Keratinocyte (primary cell): ENCODE data around the gene NELL1. TPM values are rescaled to one million over a fixed set of nuclear protein-coding genes. Genes with fewer than 3 reads are reported as not detected.

Source experiments
- DNase-seq: peaks from one replicate; pipeline ENCODE4 v3.0.0-alpha.2; 2011; ENCODE audit warnings: low read depth, missing footprints, low spot score
- FAIRE-seq: peaks from 2 replicates; lab custom pipeline; 2011; peaks lifted over from hg19 to GRCh38; lab: Jason Lieb, UNC
- H2AFZ ChIP-seq: 2 replicates; pipeline ENCODE4 v1.6.0; 2012; ENCODE audit warnings: low read length, control low read depth, inconsistent platforms; ENCODE audit not compliant: control insufficient read depth
- H3K27ac ChIP-seq: 2 replicates; pipeline ENCODE4 v1.5.1; 2011; ENCODE audit warnings: low read length; ENCODE audit not compliant: control insufficient read depth, insufficient read depth
- H3K27me3 ChIP-seq: 3 replicates; pipeline ENCODE4 v1.6.0; 2011; ENCODE audit warnings: low read length; ENCODE audit not compliant: control insufficient read depth, insufficient read depth; ENCODE audit errors: extremely low read depth
- H3K36me3 ChIP-seq, 2 experiments: 2 replicates in 1 of 2; 3 replicates in 1 of 2; pipeline ENCODE4 v1.5.1; 2011; ENCODE audit warnings: low read length in 2 of 2, mild to moderate bottlenecking in 1 of 2; ENCODE audit not compliant: control insufficient read depth in 2 of 2, insufficient read depth in 2 of 2; ENCODE audit errors: extremely low read depth in 1 of 2
- H3K4me1 ChIP-seq: 3 replicates; pipeline ENCODE4 v1.5.1; 2011; ENCODE audit warnings: low read length; ENCODE audit not compliant: control insufficient read depth, insufficient read depth; ENCODE audit errors: extremely low read depth
- H3K4me2 ChIP-seq: 3 replicates; pipeline ENCODE4 v1.6.0; 2011; ENCODE audit warnings: low read depth, low read length; ENCODE audit not compliant: control insufficient read depth, insufficient read depth; ENCODE audit errors: extremely low read depth
- H3K4me3 ChIP-seq, 3 experiments: fragments of 200-600 bp in 1 of 3; sonication (generic) in 1 of 3; 2 replicates in 2 of 3; 3 replicates in 1 of 3; pipeline ENCODE4 v1.5.1; 2011 to 2016; ENCODE audit warnings: low read length in 3 of 3, mild to moderate bottlenecking in 3 of 3, control low read depth in 2 of 3, inconsistent platforms in 1 of 3, low read depth in 1 of 3, mixed read lengths in 1 of 3, mixed run types in 1 of 3, moderate library complexity in 1 of 3; ENCODE audit not compliant: control insufficient read depth in 2 of 3, insufficient read depth in 2 of 3; ENCODE audit errors: extremely low read depth in 1 of 3
- H3K79me2 ChIP-seq: 2 replicates; pipeline ENCODE4 v1.6.0; 2012; ENCODE audit warnings: low read length; ENCODE audit not compliant: control insufficient read depth, insufficient read depth
- H3K9ac ChIP-seq: 3 replicates; pipeline ENCODE4 v1.6.0; 2011; ENCODE audit warnings: low read length; ENCODE audit not compliant: control insufficient read depth, insufficient read depth; ENCODE audit errors: extremely low read depth
- H3K9me1 ChIP-seq: 3 replicates; pipeline ENCODE4 v1.6.0; 2011; ENCODE audit warnings: low read length; ENCODE audit not compliant: control insufficient read depth, insufficient read depth; ENCODE audit errors: extremely low read depth
- H3K9me3 ChIP-seq: 2 replicates; pipeline ENCODE4 v1.5.1; 2012; ENCODE audit warnings: low read depth, low read length; ENCODE audit not compliant: control insufficient read depth
- H4K20me1 ChIP-seq: 3 replicates; pipeline ENCODE4 v1.6.0; 2011; ENCODE audit warnings: low read length; ENCODE audit not compliant: control insufficient read depth, insufficient read depth; ENCODE audit errors: extremely low read depth
- CTCF ChIP-seq, 3 experiments: IDR thresholded peaks in 1 of 3; conservative IDR thresholded peaks in 1 of 3; optimal IDR thresholded peaks in 1 of 3; 2 replicates in 2 of 3; 3 replicates in 1 of 3; pipeline versions ENCODE3 to v1.5.1; 2011; ENCODE audit warnings: low read length in 3 of 3, mild to moderate bottlenecking in 3 of 3, moderate library complexity in 2 of 3, control low read depth in 1 of 3, inconsistent platforms in 1 of 3; ENCODE audit not compliant: insufficient read depth in 2 of 3; ENCODE audit errors: extremely low read depth in 1 of 3
- EZH2 ChIP-seq: IDR thresholded peaks from one replicate; pipeline ENCODE4 v1.6.1; 2012; ENCODE audit warnings: inconsistent platforms, mild to moderate bottlenecking, low read length, moderate library complexity
- dilution Hi-C: fragments of 300-500 bp; cut with MboI; formaldehyde crosslinking; loops from one replicate; pipeline ENCODE4 v1.7.0; 2020; ENCODE audit warnings: low sequenced_read_pairs; ENCODE audit not compliant: extremely low pct_ligation_motif_present
- polyA plus RNA-seq, 5 experiments: library from polyadenylated mRNA; depleted of rRNA in 3 of 5; stranded (reverse) in 3 of 5; stranded (forward) in 1 of 5; unstranded in 1 of 5; fragments of >200 nt; gene quantifications; 1 replicate in 1 of 5; 2 replicates in 3 of 5; 3 replicates in 1 of 5; pipeline versions ENCODE4 v1.2.1 to v1.2.3, GENCODE V29; 2011 to 2012; ENCODE audit warnings: missing spikeins in 2 of 5, low read depth in 1 of 5, low replicate concordance in 1 of 5

The NELL1 gene
- polyA plus RNA-seq, 1 donor (not counting 4 experiments of a cell fraction or from before 2014, with no cell fraction given) = not detected

- dilution Hi-C loops = no loop called here
- DNase-seq = no peak
- no peaks in the 10 kb centered on the region for H3K9me1 ChIP-seq
Measured at GRCh38 chr11:20627701-20628100, 41.7 kb upstream of the NELL1 start.

GRCh38 chr11:20631519-20632168, 37.7 kb upstream of the NELL1 start:
- no peak overlapping the region for H3K4me2 ChIP-seq
- DNase-seq (no peak), FAIRE-seq (no peak)
- H3K27me3 ChIP-seq = no peaks in the 10 kb centered on the region
- H3K36me3 ChIP-seq = no peaks in the 10 kb centered on the region
- H2AFZ ChIP-seq = no peak overlapping the region
- H3K9me3 ChIP-seq = no peaks in the 10 kb centered on the region
- H3K79me2 ChIP-seq = no peaks in the 10 kb centered on the region
- TF ChIP-seq EZH2 (no peak), CTCF (optimal IDR thresholded peaks at IDR 0.05 in 1 of 3, IDR thresholded peaks at IDR 0.05 in 1 of 3, conservative IDR thresholded peaks at IDR 0.05 in 1 of 3; ENCODE audit: extremely low read depth in 1 of 3, insufficient read depth in 2 of 3, low read length in 3 of 3) (no peak)
- no peak overlapping the region for H3K4me3 ChIP-seq
- no peak overlapping the region for H3K9ac ChIP-seq
- dilution Hi-C loops = no loop called here
- no peaks in the 10 kb centered on the region for H3K9me1 ChIP-seq
- H3K27ac ChIP-seq = no peak overlapping the region
- no peaks in the 10 kb centered on the region for H3K4me1 ChIP-seq
- H4K20me1 ChIP-seq = no peaks in the 10 kb centered on the region

More at GRCh38 chr11:20627701-20628100, 41.7 kb upstream of the NELL1 start:
- H4K20me1 ChIP-seq = no peaks in the 10 kb centered on the region
- no peaks in the 10 kb centered on the region for H3K27me3 ChIP-seq
- no peaks in the 10 kb centered on the region for H3K9me3 ChIP-seq
- no peak overlapping the region for H3K4me2 ChIP-seq
- FAIRE-seq = no peak
- H3K79me2 ChIP-seq = no peaks in the 10 kb centered on the region
- H3K4me3 ChIP-seq = no peak overlapping the region
- no peaks in the 10 kb centered on the region for H3K36me3 ChIP-seq
- no peak overlapping the region for H3K9ac ChIP-seq
- no peak overlapping the region for H2AFZ ChIP-seq
- H3K4me1 ChIP-seq = no peaks in the 10 kb centered on the region
- no peak overlapping the region for H3K27ac ChIP-seq
- TF ChIP-seq EZH2 = no peak
- TF ChIP-seq CTCF (optimal IDR thresholded peaks at IDR 0.05 in 1 of 3, IDR thresholded peaks at IDR 0.05 in 1 of 3, conservative IDR thresholded peaks at IDR 0.05 in 1 of 3; ENCODE audit: extremely low read depth in 1 of 3, insufficient read depth in 2 of 3, low read length in 3 of 3) = no peak
